T-cell (primary cell): ENCODE data around the gene CNR1. TPM values are rescaled to one million over a fixed set of nuclear protein-coding genes. Genes with fewer than 3 reads are reported as not detected.

ENCODE experiments used
- ATAC-seq, 4 experiments: fragments of 200-7000 bp in 3 of 4; fragments of 150-1000 bp in 1 of 4; cut with Tn5 transposase; replicated peaks in 1 of 4; 1 replicate in 3 of 4; 2 replicates in 1 of 4; pipeline ENCODE4 v1.10.0; 2021; ENCODE audit warnings: moderate library complexity in 3 of 4, mild to moderate bottlenecking in 2 of 4, moderate number of reproducible peaks in 1 of 4
- CTCF ChIA-PET, 2 donors: fragments of 300-600 bp; sonication (Branson Sonifier 250); formaldehyde crosslinking; loops; one replicate each; lab custom pipeline; 2022; ENCODE audit warnings: antibody characterized with exemption in 2 of 2; lab: Charles Lee
- POLR2A ChIA-PET, 2 donors: fragments of 300-600 bp; sonication (Branson Sonifier 250); formaldehyde crosslinking; loops; one replicate each; lab custom pipeline; 2022; ENCODE audit warnings: antibody characterized with exemption in 2 of 2; lab: Charles Lee
- DNase-seq, 35 experiments: peaks; one replicate each; pipeline versions ENCODE4 v3.0.0 to v3.0.0-alpha.2; 2013 to 2023
- H3K27ac ChIP-seq: one replicate; pipeline ENCODE4 v1.5.1; 2013; ENCODE audit warnings: low read length
- H3K27me3 ChIP-seq, 2 experiments: replicated peaks in 1 of 2; 1 replicate in 1 of 2; 2 replicates in 1 of 2; pipeline versions ENCODE4 v1.6.1 to v1.7.0; 2013; ENCODE audit warnings: low read length in 1 of 2, mixed read lengths in 1 of 2; ENCODE audit not compliant: control insufficient read depth in 2 of 2, insufficient read depth in 2 of 2; ENCODE audit errors: extremely low read depth in 1 of 2
- H3K36me3 ChIP-seq, 2 donors: 1 replicate in 1 of 2; 2 replicates in 1 of 2; pipeline versions ENCODE4 v1.6.1 to v1.7.0; 2013; ENCODE audit warnings: low read length in 1 of 2; ENCODE audit not compliant: control insufficient read depth in 2 of 2, insufficient read depth in 1 of 2; ENCODE audit errors: extremely low read depth in 1 of 2
- H3K4me1 ChIP-seq, 2 experiments: 1 replicate in 1 of 2; 2 replicates in 1 of 2; pipeline versions ENCODE4 v1.6.1 to v1.7.0; 2013; ENCODE audit warnings: low read length in 2 of 2, mixed read lengths in 1 of 2; ENCODE audit not compliant: insufficient read depth in 2 of 2, control insufficient read depth in 1 of 2; ENCODE audit errors: extremely low read depth in 1 of 2
- H3K4me3 ChIP-seq, 2 donors: 1 replicate in 1 of 2; 2 replicates in 1 of 2; pipeline versions ENCODE4 v1.5.1 to v1.7.0; 2013; ENCODE audit warnings: mild to moderate bottlenecking in 2 of 2, low read length in 1 of 2, moderate library complexity in 1 of 2; ENCODE audit not compliant: control insufficient read depth in 1 of 2; ENCODE audit errors: extremely low read depth in 1 of 2
- H3K9me3 ChIP-seq: 2 replicates; pipeline ENCODE4 v1.7.0; 2013
- H3K27ac Mint-ChIP-seq, 2 donors: one replicate each; pipeline ENCODE4 v1.8.0; 2020 to 2021; ENCODE audit warnings: mild to moderate bottlenecking in 2 of 2, mixed read lengths in 2 of 2
- H3K27me3 Mint-ChIP-seq, 2 donors: one replicate each; pipeline ENCODE4 v1.8.0; 2021 to 2022; ENCODE audit warnings: mixed read lengths in 2 of 2
- H3K36me3 Mint-ChIP-seq: one replicate; pipeline ENCODE4 v1.8.0; 2021; ENCODE audit warnings: mixed read lengths
- H3K4me1 Mint-ChIP-seq, 3 donors: one replicate each; pipeline ENCODE4 v1.8.0; 2020 to 2022; ENCODE audit warnings: mixed read lengths in 3 of 3, mild to moderate bottlenecking in 1 of 3
- H3K4me3 Mint-ChIP-seq, 3 donors: one replicate each; pipeline ENCODE4 v1.8.0; 2020 to 2022; ENCODE audit warnings: mild to moderate bottlenecking in 3 of 3, mixed read lengths in 3 of 3, moderate library complexity in 3 of 3
- H3K9me3 Mint-ChIP-seq, 3 donors: one replicate each; pipeline ENCODE4 v1.8.0; 2020 to 2022; ENCODE audit warnings: mixed read lengths in 3 of 3
- WGBS: methylation state at CpG from one replicate; pipeline ENCODE4 v1.1.5; 2013; ENCODE audit warnings: missing lambda C conversion rate; ENCODE audit not compliant: insufficient coverage; 5-methylcytosine and 5-hydroxymethylcytosine counted together
- total RNA-seq, 35 experiments: library from RNA in 6 of 35; stranded (reverse) in 6 of 35; fragments of 120-200 nt in 1 of 35; gene quantifications; one replicate each; pipeline versions ENCODE4 v1.2.1 to v1.2.4 and lab custom pipeline; 2013 to 2026

The CNR1 gene
- total RNA-seq, 5 donors from 2014 or later (not counting 1 experiment from before 2014, with no cell fraction given) = 0.47 to 0.89 (median 0.73) TPM; not detected in 2

- Mint-ChIP-seq H3K27ac (no peak overlapping the region), H3K4me3 (no peak overlapping the region)
These were observed 17.3 kb upstream of the CNR1 start for GRCh38 chr6:88183471-88183870.

GRCh38 chr6:88179692-88180091 is 13.5 kb upstream of the CNR1 start:
- POLR2A ChIA-PET = no interaction called here
- WGBS = no CpG with 5 or more reads among the region's 1 CpG
- no peak overlapping the region for H3K27ac Mint-ChIP-seq

More at GRCh38 chr6:88183471-88183870, 17.3 kb upstream of the CNR1 start:
- no peaks in the 10 kb centered on the region for H3K36me3 ChIP-seq
- Mint-ChIP-seq H3K27me3 (peaks cover 14 to 31% of the 10 kb centered on the region in 2 donors), H3K36me3 (no peaks in the 10 kb centered on the region), H3K4me1 (no peaks in the 10 kb centered on the region), H3K9me3 (peaks cover 5 to 8% (median 6%) of the 10 kb centered on the region in 3 donors)
- DNase-seq = no peak
- H3K27me3 ChIP-seq = peaks cover 0 to 3% of the 10 kb centered on the region in 2 experiments
- no peaks in the 10 kb centered on the region for H3K9me3 ChIP-seq
- 50% methylated on average over 1 of the region's 2 CpGs for WGBS
- H3K4me1 ChIP-seq = no peaks in the 10 kb centered on the region
- ChIA-PET CTCF (no interaction called here), POLR2A (no interaction called here)
- no peak overlapping the region for H3K27ac ChIP-seq
- no peak for ATAC-seq
- no peak overlapping the region for H3K4me3 ChIP-seq

GRCh38 chr6:88177961-88178464 is 11.9 kb upstream of the CNR1 start:
- H3K36me3 ChIP-seq = no peaks in the 10 kb centered on the region
- Mint-ChIP-seq H3K27me3 (peaks cover 27 to 49% of the 10 kb centered on the region in 2 donors), H3K4me3 (no peak overlapping the region), H3K36me3 (no peaks in the 10 kb centered on the region), H3K4me1 (no peaks in the 10 kb centered on the region), H3K9me3 (peaks cover 5 to 13% (median 6%) of the 10 kb centered on the region in 3 donors), H3K27ac (no peak overlapping the region)
- H3K27me3 ChIP-seq = no peaks in the 10 kb centered on the region
- no peaks in the 10 kb centered on the region for H3K4me1 ChIP-seq
- H3K9me3 ChIP-seq = no peaks in the 10 kb centered on the region
- POLR2A ChIA-PET = no interaction called here
- no peak for ATAC-seq
- no peak overlapping the region for H3K27ac ChIP-seq
- CTCF ChIA-PET = no interaction called here
- H3K4me3 ChIP-seq = no peak overlapping the region
- WGBS = 50% methylated on average over 1 of the region's 3 CpGs
- no peak for DNase-seq

More at GRCh38 chr6:88179692-88180091, 13.5 kb upstream of the CNR1 start:
- no peak overlapping the region for H3K27ac ChIP-seq
- H3K9me3 ChIP-seq = no peaks in the 10 kb centered on the region
- H3K36me3 ChIP-seq = no peaks in the 10 kb centered on the region
- no peaks in the 10 kb centered on the region for H3K36me3 Mint-ChIP-seq
- no peak for DNase-seq
- H3K4me1 ChIP-seq = no peaks in the 10 kb centered on the region
- no peak for ATAC-seq
- peaks cover 23 to 47% of the 10 kb centered on the region in 2 donors for H3K27me3 Mint-ChIP-seq
- no peak overlapping the region for H3K4me3 Mint-ChIP-seq
- H3K4me1 Mint-ChIP-seq = no peaks in the 10 kb centered on the region
- no peaks in the 10 kb centered on the region for H3K27me3 ChIP-seq
- H3K9me3 Mint-ChIP-seq = peaks cover 5 to 13% (median 6%) of the 10 kb centered on the region in 3 donors
- H3K4me3 ChIP-seq = no peak overlapping the region
- CTCF ChIA-PET = no interaction called here

- H3K36me3 ChIP-seq = no peaks in the 10 kb centered on the region
- no peaks in the 10 kb centered on the region for H3K36me3 Mint-ChIP-seq
- peaks cover 0 to 5% (median 0%) of the 10 kb centered on the region in 3 donors for H3K9me3 Mint-ChIP-seq
- H3K4me3 ChIP-seq = no peak overlapping the region
- DNase-seq (no peak), ATAC-seq (no peak)
- H3K27me3 ChIP-seq = peaks cover 3 to 7% of the 10 kb centered on the region in 2 experiments
- H3K4me1 ChIP-seq = no peaks in the 10 kb centered on the region
- POLR2A ChIA-PET = no interaction called here
- WGBS = 69% methylated on average over 2 of the region's 4 CpGs
- H3K4me1 Mint-ChIP-seq = no peaks in the 10 kb centered on the region
- H3K27ac Mint-ChIP-seq = no peak overlapping the region
- CTCF ChIA-PET = interaction anchor here in 1 of 2 donors (0.6 kb wide), 1 partner anchor 698 kb away, joined by 3 read pairs; no protein-coding TSS in a partner anchor
- H3K4me3 Mint-ChIP-seq = no peak overlapping the region
- peaks cover 36 to 54% of the 10 kb centered on the region in 2 donors for H3K27me3 Mint-ChIP-seq
- no peaks in the 10 kb centered on the region for H3K9me3 ChIP-seq
- no peak overlapping the region for H3K27ac ChIP-seq
These were observed 8.8 kb upstream of the CNR1 start for GRCh38 chr6:88174906-88175305.

- no peaks in the 10 kb centered on the region for H3K9me3 Mint-ChIP-seq
- peaks cover 48 to 60% of the 10 kb centered on the region in 2 donors for H3K27me3 Mint-ChIP-seq
- H3K27me3 ChIP-seq = peaks cover 15 to 27% of the 10 kb centered on the region in 2 experiments
These were observed 5.2 kb upstream of the CNR1 start for GRCh38 chr6:88171312-88171711.

GRCh38 chr6:88168362-88168761 is 2.2 kb upstream of the CNR1 start:
- H3K36me3 Mint-ChIP-seq = no peaks in the 10 kb centered on the region
- Histone ChIP-seq H3K4me1 (peaks cover 0 to 15% of the 10 kb centered on the region in 2 experiments), H3K27ac (no peak overlapping the region), H3K9me3 (no peaks in the 10 kb centered on the region), H3K4me3 (no peak overlapping the region), H3K27me3 (peaks cover 27 to 34% of the 10 kb centered on the region in 2 experiments), H3K36me3 (no peaks in the 10 kb centered on the region)
- ChIA-PET POLR2A (interaction anchor here in 1 of 2 donors (0.6 kb wide), 1 partner anchor 444 kb away, joined by 8 read pairs; no protein-coding TSS in a partner anchor), CTCF (no interaction called here)
- peaks cover 12 to 17% (median 13%) of the 10 kb centered on the region in 3 donors for H3K4me1 Mint-ChIP-seq
- H3K27ac Mint-ChIP-seq = no peak overlapping the region
- no peak for ATAC-seq
- 100% methylated on average over 1 of the region's 3 CpGs for WGBS
- H3K4me3 Mint-ChIP-seq = peak overlapping the region in 2 of 3 donors; percentile 4 to 78
- no peak for DNase-seq
- H3K27me3 Mint-ChIP-seq = peaks cover 63 to 65% of the 10 kb centered on the region in 2 donors
- no peaks in the 10 kb centered on the region for H3K9me3 Mint-ChIP-seq

More at GRCh38 chr6:88171312-88171711, 5.2 kb upstream of the CNR1 start:
- DNase-seq (no peak), ATAC-seq (no peak)
- Histone ChIP-seq H3K36me3 (no peaks in the 10 kb centered on the region), H3K9me3 (no peaks in the 10 kb centered on the region), H3K4me1 (peaks cover 0 to 9% of the 10 kb centered on the region in 2 experiments), H3K27ac (no peak overlapping the region), H3K4me3 (no peak overlapping the region)
- CTCF ChIA-PET = no interaction called here
- 93% methylated on average over 2 of the region's 2 CpGs for WGBS
- H3K4me1 Mint-ChIP-seq = peaks cover 6 to 11% (median 6%) of the 10 kb centered on the region in 3 donors
- H3K4me3 Mint-ChIP-seq = no peak overlapping the region
- POLR2A ChIA-PET = no interaction called here
- no peaks in the 10 kb centered on the region for H3K36me3 Mint-ChIP-seq
- H3K27ac Mint-ChIP-seq = no peak overlapping the region
